Tibial artery (tissue), 4 donors: ENCODE results near the gene POLR2A.

Source experiments
- DNase-seq, 2 donors: peaks; one replicate each; pipeline ENCODE4 v3.0.0-alpha.2; 2019
- H3K27ac ChIP-seq, 2 donors: fragments of 200-600 bp; sonication (generic) in 1 of 2; 1 replicate in 1 of 2; 2 replicates in 1 of 2; pipeline ENCODE4 v1.5.1; 2018 to 2019; ENCODE audit warnings: mild to moderate bottlenecking in 1 of 2
- H3K27me3 ChIP-seq, 2 donors: fragments of 200-600 bp; sonication (generic) in 1 of 2; one replicate each; pipeline versions ENCODE4 v1.5.1 to v1.6.0; 2016 to 2019
- H3K36me3 ChIP-seq, 3 donors: fragments of 200-600 bp; sonication (generic) in 2 of 3; one replicate each; pipeline ENCODE4 v1.5.1; 2016 to 2019; ENCODE audit warnings: mild to moderate bottlenecking in 2 of 3
- H3K4me1 ChIP-seq, 4 donors: fragments of 200-600 bp; sonication (generic) in 2 of 4; 1 replicate in 3 of 4; 2 replicates in 1 of 4; pipeline ENCODE4 v1.5.1; 2016 to 2019
- H3K4me3 ChIP-seq, 2 donors: fragments of 200-600 bp; sonication (generic) in 1 of 2; 1 replicate in 1 of 2; 2 replicates in 1 of 2; pipeline ENCODE4 v1.5.1; 2018 to 2019; ENCODE audit warnings: mild to moderate bottlenecking in 2 of 2
- H3K9me3 ChIP-seq, 3 donors: fragments of 200-600 bp; sonication (generic) in 1 of 3; one replicate each; pipeline ENCODE4 v1.5.1; 2016 to 2019
- intact Hi-C: fragments of 100-400 bp; cut with DNase I; formaldehyde crosslinking; loops from one replicate; pipeline ENCODE4 v1.15.0; 2023; ENCODE audit warnings: low total_unique reads
- TF ChIP-seq, protein P1 (sequence below), 2 experiments: fragments of 200-600 bp in 1 of 2; fragments of 450-650 bp in 1 of 2; IDR thresholded peaks; one replicate each; pipeline ENCODE4 v1.5.1; 2017 to 2019; ENCODE audit warnings: antibody characterized with exemption in 2 of 2, mild to moderate bottlenecking in 1 of 2, moderate library complexity in 1 of 2

POLR2A gene

DNA sequence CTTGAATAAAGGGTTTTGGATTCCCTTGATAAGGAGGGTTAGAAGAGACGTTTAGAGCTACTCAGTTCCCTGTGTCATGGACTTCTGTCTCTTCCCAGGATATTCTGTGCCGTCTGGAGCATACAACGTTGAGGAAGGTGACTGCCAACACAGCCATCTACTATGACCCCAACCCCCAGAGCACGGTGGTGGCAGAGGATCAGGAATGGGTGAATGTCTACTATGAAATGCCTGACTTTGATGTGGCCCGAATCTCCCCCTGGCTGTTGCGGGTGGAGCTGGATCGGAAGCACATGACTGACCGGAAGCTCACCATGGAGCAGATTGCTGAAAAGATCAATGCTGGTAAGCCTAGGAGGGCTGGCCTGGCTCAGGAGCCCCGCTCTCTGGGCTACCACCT, 24.7 kb downstream of the POLR2A start:
- Histone ChIP-seq H3K9me3 (no peaks in the 10 kb centered on the region), H3K4me3 (no peak overlapping the region), H3K27ac (no peak overlapping the region), H3K4me1 (no peaks in the 10 kb centered on the region), H3K27me3 (no peaks in the 10 kb centered on the region), H3K36me3 (peaks cover 86 to 100% (median 90%) of the 10 kb centered on the region in 3 donors)
- intact Hi-C loops: no loop called here
- DNase-seq: no peak
- TF ChIP-seq, protein P1, sequence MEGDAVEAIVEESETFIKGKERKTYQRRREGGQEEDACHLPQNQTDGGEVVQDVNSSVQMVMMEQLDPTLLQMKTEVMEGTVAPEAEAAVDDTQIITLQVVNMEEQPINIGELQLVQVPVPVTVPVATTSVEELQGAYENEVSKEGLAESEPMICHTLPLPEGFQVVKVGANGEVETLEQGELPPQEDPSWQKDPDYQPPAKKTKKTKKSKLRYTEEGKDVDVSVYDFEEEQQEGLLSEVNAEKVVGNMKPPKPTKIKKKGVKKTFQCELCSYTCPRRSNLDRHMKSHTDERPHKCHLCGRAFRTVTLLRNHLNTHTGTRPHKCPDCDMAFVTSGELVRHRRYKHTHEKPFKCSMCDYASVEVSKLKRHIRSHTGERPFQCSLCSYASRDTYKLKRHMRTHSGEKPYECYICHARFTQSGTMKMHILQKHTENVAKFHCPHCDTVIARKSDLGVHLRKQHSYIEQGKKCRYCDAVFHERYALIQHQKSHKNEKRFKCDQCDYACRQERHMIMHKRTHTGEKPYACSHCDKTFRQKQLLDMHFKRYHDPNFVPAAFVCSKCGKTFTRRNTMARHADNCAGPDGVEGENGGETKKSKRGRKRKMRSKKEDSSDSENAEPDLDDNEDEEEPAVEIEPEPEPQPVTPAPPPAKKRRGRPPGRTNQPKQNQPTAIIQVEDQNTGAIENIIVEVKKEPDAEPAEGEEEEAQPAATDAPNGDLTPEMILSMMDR (IDR thresholded peaks at IDR 0.05): no peak

DNA sequence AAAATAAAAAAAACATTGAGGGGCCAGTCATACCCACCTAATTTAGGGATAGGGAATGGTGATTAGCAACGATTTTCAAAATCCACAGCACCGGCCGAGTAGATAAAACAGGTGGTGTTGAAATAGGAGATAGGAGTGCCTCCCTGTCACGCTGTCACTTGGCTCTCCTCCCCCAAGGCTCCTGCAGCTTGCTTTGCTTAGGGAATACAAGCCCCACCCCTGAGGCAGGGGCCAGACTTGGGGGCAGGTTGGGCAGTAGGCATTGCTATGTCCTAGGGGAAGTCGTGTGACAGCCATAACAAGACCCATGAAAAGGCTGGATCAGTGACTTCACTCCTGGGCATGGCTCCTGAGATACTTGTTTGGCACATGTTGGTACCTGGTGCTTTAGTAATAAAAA, 25.8 kb downstream of the POLR2A start:
- intact Hi-C loops: no loop called here
- no peak overlapping the region for H3K27ac ChIP-seq
- DNase-seq: no peak

DNA sequence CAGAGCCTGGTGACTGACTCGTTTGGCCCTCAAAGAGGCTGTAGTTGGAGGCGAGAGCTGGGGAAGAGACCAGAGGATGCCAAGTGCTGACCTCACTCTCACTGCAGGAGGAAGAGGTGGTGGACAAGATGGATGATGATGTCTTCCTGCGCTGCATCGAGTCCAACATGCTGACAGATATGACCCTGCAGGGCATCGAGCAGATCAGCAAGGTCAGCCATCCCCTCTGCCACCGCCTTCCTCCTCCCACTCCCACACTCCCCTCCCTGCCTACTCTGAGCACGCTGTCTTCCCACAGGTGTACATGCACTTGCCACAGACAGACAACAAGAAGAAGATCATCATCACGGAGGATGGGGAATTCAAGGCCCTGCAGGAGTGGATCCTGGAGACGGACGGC, 26.9 kb downstream of the POLR2A start:
- Histone ChIP-seq H3K9me3 (no peaks in the 10 kb centered on the region), H3K27me3 (no peaks in the 10 kb centered on the region), H3K36me3 (peaks cover 73 to 85% (median 78%) of the 10 kb centered on the region in 3 donors), H3K4me3 (no peak overlapping the region), H3K27ac (no peak overlapping the region), H3K4me1 (no peaks in the 10 kb centered on the region)
- intact Hi-C loops: no loop called here
- TF ChIP-seq, protein P1 (IDR thresholded peaks at IDR 0.05): no peak
- DNase-seq: no peak

More for the DNA sequence above, 25.8 kb downstream of the POLR2A start:
- H3K9me3 ChIP-seq: no peaks in the 10 kb centered on the region
- H3K27me3 ChIP-seq: no peaks in the 10 kb centered on the region
- no peaks in the 10 kb centered on the region for H3K4me1 ChIP-seq
- TF ChIP-seq, protein P1 (IDR thresholded peaks at IDR 0.05): no peak
- no peak overlapping the region for H3K4me3 ChIP-seq
- H3K36me3 ChIP-seq: peaks cover 84 to 97% (median 89%) of the 10 kb centered on the region in 3 donors

DNA sequence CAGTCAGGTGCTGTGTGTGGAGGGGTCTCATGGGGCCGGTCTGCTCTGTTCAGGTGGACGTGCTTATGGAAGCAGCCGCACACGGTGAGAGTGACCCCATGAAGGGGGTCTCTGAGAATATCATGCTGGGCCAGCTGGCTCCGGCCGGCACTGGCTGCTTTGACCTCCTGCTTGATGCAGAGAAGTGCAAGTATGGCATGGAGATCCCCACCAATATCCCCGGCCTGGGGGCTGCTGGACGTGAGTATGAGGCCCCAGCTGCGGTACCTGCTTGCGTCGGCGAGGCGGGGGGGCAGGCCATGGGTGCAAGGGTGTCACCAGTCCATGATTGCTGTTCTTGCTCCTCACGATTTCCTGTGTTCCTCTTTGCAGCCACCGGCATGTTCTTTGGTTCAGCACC, 27.9 kb downstream of the POLR2A start:
- no peaks in the 10 kb centered on the region for H3K9me3 ChIP-seq
- peaks cover 64 to 75% (median 71%) of the 10 kb centered on the region in 3 donors for H3K36me3 ChIP-seq
- no peak overlapping the region for H3K27ac ChIP-seq
- no peaks in the 10 kb centered on the region for H3K27me3 ChIP-seq
- H3K4me1 ChIP-seq: no peaks in the 10 kb centered on the region
- no peak overlapping the region for H3K4me3 ChIP-seq
- TF ChIP-seq, protein P1 (IDR thresholded peaks at IDR 0.05): no peak
- DNase-seq: no peak
- intact Hi-C loops: no loop called here

DNA sequence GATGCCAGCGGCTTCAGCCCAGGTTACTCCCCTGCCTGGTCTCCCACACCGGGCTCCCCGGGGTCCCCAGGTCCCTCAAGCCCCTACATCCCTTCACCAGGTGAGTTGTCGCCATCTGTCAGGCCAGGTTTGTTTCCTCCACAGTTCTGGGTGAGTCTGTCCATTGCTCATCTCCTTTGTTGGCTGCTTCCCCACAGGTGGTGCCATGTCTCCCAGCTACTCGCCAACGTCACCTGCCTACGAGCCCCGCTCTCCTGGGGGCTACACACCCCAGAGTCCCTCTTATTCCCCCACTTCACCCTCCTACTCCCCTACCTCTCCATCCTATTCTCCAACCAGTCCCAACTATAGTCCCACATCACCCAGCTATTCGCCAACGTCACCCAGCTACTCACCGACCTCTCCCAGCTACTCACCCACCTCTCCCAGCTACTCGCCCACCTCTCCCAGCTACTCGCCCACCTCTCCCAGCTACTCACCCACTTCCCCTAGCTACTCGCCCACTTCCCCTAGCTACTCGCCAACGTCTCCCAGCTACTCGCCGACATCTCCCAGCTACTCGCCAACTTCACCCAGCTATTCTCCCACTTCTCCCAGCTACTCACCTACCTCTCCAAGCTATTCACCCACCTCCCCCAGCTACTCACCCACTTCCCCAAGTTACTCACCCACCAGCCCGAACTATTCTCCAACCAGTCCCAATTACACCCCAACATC, 28.8 kb downstream of the POLR2A start:
- Histone ChIP-seq H3K4me1 (no peaks in the 10 kb centered on the region), H3K4me3 (no peak overlapping the region), H3K27me3 (no peaks in the 10 kb centered on the region), H3K36me3 (peaks cover 58 to 67% (median 64%) of the 10 kb centered on the region in 3 donors), H3K27ac (no peak overlapping the region), H3K9me3 (no peaks in the 10 kb centered on the region)
- DNase-seq: no peak
- TF ChIP-seq, protein P1 (IDR thresholded peaks at IDR 0.05): no peak
- intact Hi-C loops: no loop called here
